GM21528 (cell line): Measurements from ENCODE around the gene PHACTR3.
A peak's percentile ranks its signal among the peaks of the same experiment; 100 is the strongest.

Source experiments
- ATAC-seq: cut with Tn5 transposase; IDR thresholded peaks from one replicate; pipeline ENCODE4 v1.9.1; 2021; ENCODE audit warnings: mild to moderate bottlenecking, moderate library complexity; ENCODE audit not compliant: unreplicated experiment, low FRiP score

PHACTR3 gene

DNA sequence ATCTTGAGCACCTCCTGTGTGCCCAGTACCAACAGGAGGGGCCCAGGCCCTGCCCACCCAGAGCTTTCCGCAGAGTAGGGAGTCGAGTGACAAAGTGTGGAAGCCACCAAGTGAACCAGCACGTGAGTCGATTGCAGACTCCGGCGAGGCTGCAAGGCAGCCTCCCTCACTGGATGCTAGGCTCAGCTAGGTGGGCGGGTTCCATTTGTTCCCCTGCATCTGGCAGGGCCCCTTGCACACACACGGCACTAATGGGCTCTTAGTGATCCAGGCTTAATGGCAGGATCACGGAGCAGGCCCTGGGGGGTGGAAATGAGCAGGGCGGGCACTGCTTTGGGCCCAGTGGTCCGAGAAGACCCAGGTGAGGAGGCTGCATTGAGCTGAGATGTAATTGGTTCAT, 140.4 kb downstream of the PHACTR3 start:
- no peak for ATAC-seq

DNA sequence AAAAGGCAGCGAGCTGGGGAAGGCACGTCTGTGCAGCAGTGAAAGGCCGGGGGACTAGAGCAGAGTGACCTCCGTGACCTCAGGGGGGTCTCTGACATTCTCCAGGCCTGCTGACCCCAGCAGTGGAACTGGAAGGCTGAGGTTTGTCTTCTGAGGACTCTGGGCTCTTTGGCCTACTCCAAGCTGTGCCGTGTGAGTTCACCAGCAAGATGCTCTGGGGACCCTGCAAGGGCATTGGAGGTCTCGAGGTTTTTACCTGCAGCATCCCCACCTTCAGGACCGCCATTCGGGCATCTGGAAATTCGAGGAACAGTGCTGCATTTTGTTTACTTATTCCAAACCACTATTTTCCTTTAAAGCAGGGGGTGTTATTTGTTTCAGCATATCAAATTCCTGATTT, 140.9 kb downstream of the PHACTR3 start:
- ATAC-seq: no peak

DNA sequence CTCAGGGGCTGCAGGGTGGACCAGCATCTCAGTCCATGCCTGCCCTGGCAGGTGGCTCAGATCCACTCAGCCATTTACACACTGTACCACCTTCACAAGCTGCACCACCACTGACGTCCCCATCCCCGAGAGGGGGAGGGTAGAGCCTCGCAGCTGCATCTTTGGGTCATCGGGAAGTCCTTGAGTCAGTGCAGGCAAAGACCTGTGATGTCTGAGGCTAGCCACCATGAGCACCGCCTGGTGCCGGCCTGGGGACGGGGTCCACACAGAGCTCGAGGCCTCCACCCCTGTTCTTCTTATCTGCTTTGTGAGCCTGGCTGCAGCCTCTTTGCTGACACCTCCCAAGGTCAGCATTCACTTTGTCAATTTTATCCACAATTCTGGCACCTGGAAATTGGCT, 141.4 kb downstream of the PHACTR3 start:
- no peak for ATAC-seq

DNA sequence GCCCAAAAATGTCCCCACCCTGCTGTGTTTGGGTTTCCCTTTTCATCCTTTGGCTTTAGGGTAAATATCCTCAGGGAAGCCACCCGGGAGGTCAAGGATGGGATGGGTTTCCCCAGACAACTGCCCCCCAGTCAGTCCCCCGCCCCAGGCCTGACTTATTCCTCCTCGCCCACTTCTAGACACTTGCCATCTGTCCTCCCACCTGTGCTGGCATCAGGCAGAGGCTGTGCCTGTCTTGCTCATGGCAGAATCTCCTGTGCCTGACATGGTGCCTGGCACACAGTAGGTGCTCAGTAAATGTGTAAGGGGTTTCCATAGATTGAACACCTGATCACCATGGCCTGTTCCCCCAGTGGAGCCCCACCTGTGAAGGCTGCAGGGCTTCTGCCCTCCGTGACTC, 141.8 kb downstream of the PHACTR3 start:
- ATAC-seq: no peak

DNA sequence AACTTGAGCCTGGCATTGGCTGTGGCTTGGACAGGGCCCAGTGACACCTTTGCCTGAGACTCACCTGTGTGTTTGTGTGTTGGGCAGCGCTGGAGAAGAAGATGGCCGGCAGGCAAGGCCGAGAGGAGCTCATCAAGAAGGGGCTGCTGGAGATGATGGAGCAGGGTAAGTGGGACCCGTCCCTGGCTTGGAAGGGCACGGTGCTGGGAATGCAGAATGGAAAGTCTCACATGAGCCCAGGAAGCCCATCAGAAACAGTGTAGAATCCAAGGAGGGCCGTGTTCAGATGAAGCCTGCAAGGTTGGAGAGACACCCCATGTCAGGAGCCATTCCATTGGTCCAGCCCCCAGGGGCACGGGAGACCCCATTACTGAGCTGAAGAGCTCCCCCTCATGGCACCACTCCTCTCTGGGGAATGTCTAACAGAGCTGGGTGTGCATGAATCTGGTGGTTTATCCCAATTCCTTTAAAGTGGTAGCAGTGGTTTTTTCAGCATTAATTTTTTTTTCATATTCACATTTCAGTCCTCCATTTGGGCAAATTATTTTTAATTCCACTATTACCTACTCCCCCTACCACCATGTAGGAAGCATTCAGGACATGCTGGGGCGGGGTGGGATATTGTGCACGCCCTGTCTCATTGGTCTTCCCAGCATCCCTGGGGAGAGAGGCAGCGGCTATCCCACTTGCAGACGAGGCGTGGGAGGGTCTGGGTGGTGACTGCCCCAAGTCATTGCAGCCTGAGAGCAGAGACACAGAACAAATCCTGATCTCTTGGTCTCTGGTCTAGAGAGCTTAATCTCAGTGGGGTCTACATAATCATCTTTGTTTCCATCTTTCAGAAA, 143.6 kb downstream of the PHACTR3 start:
- no peak for ATAC-seq

DNA sequence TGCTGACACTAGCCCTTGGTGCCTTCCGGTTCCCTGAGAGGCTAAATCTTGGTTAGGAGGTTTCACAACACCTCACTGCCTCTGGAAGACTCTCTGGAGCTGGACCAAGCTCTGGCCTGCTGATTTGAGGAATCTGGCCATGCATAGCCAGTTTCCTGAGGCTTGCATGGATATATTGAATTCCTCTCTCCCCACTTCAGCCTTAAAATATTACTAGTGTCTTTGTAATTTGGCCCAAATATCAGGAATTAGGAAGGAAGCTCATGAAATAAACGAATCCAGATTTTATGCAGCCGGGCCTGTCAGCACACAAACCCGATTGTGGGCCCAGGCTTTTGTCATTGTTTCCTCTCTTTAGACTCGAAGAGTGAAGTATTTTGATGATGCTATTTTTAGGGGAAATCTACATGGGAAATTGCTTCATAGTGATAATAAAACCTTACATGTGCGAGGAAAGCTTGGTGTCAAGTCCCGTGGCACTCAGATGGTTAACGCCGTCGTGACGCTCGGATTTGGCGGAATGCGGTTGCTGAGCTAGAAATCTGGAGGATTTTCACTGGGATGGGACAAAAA, 144.4 kb downstream of the PHACTR3 start:
- ATAC-seq: no peak

DNA sequence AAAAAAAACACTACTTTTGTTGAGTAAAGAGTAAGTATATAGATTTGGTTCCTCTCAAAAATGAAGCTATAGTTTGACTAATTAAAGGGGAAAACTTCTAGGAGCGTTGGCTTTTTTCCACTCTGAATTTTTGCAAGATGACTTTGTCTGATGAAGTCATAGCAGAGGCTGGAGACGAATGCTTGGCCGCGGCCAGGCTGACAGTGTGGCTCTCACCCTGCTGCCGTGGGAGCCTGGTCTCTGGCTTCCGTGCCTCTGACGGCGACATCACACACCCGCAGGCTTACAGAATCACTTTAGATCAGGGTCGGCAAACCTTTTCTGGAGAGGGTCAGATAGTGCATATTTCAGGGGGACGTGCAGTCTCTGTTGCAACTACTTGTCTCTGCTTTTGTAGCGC, 145.0 kb downstream of the PHACTR3 start:
- ATAC-seq: no peak

DNA sequence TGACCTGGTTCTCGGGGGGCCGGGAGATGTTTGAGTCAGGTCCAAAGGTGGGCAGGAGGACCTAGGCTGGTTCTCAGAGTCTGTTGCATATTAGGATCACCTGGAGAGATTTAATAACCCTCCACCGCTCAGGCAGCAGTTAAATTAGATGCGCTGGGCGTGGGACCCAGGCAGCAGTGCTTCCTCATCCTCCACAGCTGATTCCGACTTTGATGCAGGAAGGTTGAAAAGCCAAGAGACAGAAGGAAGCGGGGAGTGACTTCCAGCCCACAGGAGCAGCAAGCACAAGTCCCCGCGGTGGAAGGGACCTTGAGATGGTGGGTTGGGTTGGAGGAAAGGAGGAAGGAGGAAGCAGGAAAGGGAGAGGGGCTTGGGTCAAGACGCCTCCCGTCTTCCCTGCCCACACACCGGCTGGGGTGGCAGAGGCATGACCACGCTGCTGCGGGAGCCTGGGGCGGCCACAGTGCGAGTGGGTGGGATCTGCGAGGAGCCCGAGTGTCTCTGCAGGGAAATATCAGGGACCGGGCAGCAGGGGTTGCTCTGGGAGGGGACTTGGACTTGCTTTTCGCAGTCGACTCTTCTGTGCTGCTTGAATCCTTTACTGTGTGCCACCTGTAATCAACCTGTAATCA, 146.0 kb downstream of the PHACTR3 start:
- ATAC-seq: no peak

DNA sequence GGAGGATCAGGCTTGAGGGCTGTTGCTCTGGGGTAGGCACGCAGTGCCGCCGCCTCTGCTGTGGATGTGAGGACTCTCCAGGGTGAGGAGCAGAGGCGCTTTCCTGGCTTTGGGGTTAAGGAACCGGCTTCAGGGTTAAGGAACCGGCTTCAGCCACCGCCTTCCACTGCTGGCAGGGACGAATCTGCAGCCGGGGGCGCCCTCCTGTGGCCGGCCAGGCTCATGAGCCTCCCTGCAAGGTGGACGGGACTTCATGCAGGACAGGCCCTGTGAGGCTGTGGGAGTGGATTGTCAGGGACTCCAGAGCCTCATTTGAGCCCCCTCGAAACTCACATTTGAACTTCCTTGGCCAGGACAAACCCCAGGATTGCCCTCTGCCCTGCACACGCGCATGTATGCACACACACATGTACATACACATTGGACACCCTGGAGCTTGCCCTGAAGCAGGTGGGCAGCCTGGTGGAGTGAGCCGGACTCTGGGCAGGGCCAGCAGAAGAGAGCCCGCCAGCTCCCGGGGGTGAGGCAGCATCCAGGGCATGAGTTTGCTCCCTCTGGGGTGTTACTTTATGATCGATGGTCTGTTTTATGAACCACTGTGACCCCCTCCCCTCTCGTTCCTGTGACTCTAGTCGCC, 146.9 kb downstream of the PHACTR3 start:
- ATAC-seq: no peak

DNA sequence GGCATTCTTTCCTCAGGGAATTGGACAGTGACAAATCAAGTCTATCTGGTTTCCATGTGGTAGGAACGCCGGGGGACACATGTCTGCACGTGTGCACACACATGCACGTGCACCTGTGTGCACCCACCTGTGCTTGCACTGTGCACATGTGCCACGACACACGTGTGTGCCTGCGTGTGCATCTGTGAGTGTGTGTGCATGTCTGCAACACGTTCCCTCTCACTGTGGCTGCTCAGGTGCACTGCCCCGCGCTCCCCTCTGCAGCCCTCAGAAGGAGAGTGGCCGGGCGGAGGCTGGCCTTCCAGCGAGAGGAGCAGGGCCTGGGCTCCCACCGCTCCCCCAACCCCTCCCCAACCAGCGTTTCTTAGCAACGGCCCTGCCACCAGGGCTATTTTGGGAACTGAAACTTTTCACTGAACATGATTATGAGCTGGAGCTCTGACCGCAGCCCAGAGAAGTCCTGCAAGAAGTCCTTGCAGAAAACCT, 147.8 kb downstream of the PHACTR3 start:
- ATAC-seq: peak; percentile 83

DNA sequence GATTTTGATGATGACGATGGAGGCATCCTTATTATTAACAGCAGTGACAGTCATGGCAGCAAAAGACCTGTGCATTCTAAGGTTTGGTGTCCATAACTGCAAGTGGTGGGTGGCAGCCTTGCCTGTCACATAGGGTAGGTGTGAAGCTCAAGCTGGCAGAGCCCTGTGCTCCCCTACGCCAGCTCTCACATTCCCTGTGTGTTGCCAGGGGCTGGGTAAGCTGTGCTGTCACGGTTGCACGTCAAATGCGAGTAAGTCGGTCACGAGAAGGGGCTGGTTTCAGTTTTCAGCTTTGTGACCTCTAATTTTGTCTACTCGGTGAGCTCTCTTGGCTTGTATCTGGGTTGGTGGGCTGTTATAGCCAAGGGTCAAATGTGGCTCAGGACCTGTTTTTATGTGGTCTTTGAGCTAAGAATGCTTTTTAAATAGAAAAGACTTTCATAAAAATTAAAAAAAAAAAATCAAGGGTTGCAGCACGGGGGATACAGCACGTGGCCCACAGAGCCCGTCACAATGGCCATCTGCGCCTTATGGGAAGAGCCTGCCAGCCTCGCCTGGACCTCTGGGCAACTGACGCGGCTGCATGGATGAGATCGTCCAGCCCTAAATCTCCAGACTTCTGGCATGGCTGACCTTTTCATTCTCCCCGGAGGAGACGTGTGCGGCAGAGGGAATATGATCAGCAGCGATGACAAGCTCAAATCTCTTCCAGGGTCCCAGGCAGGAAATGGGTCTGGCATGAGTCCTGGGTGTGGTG, 148.5 kb downstream of the PHACTR3 start:
- peak; percentile 50 for ATAC-seq

DNA sequence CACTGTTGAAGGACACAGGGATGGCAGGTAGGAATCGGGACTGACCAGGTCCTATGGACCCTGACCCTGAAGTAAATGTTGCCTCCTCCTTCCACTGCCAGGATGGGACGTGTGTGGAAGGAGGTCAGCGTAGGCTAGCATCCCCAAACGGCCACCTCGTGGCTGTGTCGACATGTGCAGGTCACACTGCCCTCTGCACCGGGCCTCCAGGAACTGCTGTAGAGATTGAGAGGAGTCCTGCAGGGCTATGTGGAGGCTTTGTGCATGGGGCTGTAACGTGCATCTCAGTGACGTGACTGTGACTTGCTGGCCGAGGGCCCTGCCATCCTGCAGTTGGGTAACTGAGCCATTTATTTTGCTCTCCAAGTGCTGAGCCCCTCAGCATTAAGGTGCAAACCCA, 149.5 kb downstream of the PHACTR3 start:
- no peak for ATAC-seq

DNA sequence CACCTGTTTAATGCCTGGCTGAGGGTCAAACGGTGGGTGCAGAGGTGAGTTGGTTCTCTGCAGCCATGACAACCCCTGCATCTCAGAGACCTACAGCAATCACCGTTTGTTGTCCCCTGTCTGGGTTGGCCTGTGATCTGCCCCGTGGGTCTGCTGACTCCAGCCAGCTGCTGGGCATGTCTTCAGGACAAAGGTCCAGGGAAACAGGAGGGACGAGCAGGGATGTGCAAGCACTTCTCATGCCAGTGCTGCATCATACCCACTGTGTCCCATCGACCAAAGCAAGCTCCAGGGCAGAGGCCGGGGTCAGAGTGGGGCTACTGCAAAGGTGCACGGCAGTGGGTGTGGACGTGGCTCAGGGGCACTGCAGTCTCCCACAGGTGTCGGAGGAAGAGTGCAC, 150.2 kb downstream of the PHACTR3 start:
- ATAC-seq: no peak

DNA sequence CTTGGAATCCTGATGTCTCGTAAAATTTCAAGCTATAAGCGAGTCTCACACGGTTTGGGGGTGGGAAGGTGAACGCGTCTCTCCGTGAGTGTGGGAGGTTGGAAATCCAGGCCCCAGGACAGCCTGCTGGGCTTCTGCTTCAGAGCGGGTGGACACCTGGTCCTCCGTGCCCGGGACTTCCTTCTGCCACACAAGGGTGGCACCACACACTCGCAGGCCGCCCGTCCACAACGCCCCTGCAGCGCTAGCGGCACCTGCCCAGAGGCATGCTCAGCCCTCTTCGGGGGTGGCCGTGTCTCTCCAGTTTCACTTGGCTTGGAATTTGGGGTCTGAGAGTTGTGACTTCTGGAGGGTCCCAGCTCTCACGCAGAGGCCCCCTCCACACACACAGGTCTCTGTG, 151.9 kb downstream of the PHACTR3 start:
- no peak for ATAC-seq

DNA sequence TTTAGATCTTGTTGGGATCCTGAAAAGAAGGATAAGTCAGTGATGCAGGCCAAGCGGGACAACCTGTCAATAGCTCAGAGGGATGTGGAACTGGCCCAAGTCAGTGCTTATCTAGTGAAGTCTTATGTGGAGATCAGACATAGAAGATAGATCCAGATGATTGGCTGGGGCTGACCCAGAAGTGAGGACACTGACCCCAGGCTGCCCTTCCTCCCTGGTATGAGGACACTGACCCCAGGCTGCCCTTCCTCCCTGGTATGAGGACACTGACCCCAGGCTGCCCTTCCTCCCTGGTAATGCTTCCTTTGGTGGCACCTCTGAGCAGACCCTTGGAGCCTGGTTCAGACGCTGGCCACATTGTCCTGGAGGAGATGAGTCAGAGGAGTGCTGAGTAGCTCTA, 159.7 kb downstream of the PHACTR3 start:
- no peak for ATAC-seq

DNA sequence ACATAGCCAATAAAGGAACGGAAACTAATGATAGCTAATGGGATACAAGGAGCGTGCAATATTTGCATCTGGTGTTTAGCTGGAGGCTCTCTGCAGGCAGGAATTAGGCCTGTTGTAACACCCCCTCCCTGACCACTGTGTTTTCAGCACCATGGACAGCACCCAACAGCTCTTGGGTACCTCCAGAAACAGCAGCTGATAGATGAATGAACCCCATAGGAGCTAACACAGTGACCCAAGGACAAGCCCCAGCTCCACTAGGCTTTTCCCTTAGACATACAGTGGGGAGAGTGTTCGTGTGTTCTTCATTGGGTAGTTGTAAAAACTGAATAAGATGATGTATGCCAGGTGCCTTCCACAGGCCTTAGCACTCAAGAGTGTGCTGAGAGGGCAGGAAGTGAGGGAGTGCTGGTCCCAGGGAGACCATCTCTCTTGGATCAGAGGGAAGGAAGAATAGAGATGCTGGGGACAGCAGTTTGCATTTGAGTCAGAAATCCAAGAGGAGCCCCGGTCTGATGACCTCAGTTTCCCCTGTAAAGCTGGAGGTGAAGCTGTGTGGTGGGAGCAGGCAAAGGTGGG, 161.3 kb downstream of the PHACTR3 start:
- no peak for ATAC-seq

DNA sequence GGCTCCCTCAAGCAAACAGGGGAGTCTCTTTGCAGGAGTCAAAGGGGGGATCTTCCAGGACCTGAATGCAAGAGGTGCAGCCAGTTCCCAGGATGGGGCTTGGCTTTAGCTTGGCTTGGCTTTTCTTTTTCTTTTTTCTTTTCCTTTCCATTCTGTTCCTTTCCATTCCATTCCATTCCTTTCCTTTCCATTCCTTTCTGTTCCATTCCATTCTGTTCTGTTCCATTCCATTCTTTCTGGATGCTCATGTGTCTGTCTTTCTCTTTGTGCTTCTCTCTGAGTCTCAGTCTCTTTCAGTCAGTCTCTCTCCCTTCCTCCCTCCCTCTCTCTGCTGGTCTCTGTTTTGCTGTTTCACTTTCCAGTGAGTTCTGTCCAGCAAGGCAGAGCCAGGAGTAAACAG, 163.3 kb downstream of the PHACTR3 start:
- ATAC-seq: no peak

DNA sequence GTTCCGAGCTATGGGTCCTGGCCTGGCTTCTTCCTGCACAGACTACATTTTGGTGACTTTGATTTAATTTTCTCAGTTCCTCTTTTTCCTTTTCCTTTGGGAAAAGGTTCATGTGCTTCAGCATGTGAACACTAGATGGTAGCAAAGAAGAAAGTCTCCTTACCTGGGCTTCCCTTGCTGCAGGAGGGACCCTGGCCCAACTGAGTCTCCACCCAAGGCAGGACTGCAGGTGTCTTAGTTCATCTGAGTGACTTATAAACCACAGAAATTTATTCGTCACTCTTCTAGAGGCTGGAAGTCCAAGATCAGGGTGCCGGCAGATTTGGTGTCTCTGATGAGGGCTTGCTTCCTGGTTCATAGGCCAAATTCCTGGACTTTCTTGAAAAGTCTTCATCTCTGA, 165.9 kb downstream of the PHACTR3 start:
- no peak for ATAC-seq

DNA sequence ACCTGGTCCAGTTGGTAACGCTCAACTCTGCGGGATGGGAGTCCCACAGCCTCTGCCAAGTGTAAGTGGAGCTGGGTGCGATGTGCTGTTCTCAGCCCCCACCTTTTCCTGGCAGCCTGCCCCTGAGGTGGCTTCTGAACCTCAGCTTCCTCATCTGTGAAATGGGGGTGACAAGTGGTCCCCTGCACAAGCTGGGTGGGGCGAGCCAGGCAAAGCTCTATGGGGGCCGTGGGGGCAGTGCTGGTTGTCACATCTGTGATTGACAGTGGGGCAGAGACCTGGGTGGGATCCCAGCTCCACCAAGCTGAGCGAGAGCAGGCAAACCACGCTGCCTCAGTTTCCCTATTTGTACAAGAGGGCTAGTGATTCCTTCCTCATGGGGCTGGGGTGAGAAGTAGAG, 166.5 kb downstream of the PHACTR3 start:
- no peak for ATAC-seq
